H1 (cell line): ENCODE measurements around the gene NDUFS4. TPM values are rescaled to one million over a fixed set of nuclear protein-coding genes. Genes with fewer than 3 reads are reported as not detected.

Experiments used
- EZH2 ChIP-seq: fragments of 200-600 bp; sonication (generic); IDR thresholded peaks from 2 replicates; pipeline ENCODE4 v1.7.1; 2012; ENCODE audit warnings: low read depth, mild to moderate bottlenecking, moderate library complexity, low read length, inconsistent platforms; ENCODE audit not compliant: severe bottlenecking
- POLR2A ChIP-seq, 2 experiments: IDR thresholded peaks; 1 replicate in 1 of 2; 2 replicates in 1 of 2; pipeline ENCODE4 v1.6.1; 2011; ENCODE audit warnings: low read depth in 2 of 2, low read length in 2 of 2, mild to moderate bottlenecking in 2 of 2; ENCODE audit errors: control extremely low read depth in 1 of 2
- polyA plus RNA-seq, 7 experiments: library from polyadenylated mRNA; depleted of rRNA in 3 of 7; stranded (reverse) in 5 of 7; unstranded in 2 of 7; fragments of >200 nt in 5 of 7; fragments of 200-250 nt in 2 of 7; gene quantifications; 1 replicate in 5 of 7; 2 replicates in 1 of 7; 4 replicates in 1 of 7; pipeline versions ENCODE4 v1.2.1 to v1.2.3, GENCODE V29; 2011 to 2013; ENCODE audit warnings: missing spikeins in 2 of 7, mixed read lengths in 2 of 7
- total RNA-seq: library from RNA; stranded (reverse); fragmentation: NEBNext Ultra II Directional; extraction: Animal tissue kit (Norgen Biotek cat#: 25700); gene quantifications from 2 replicates; pipeline ENCODE4 v1.2.1, GENCODE V29; 2021
- TF ChIP-seq, protein P1 (sequence below): fragments of 300-600 bp; sonication (generic); IDR thresholded peaks from 2 replicates; pipeline ENCODE4 v1.7.1; 2012; ENCODE audit warnings: low read length, moderate library complexity, mild to moderate bottlenecking, inconsistent platforms; ENCODE audit not compliant: insufficient replicate concordance
- TF ChIP-seq, protein P2 (sequence below): IDR thresholded peaks from 2 replicates; pipeline ENCODE4 v1.6.1; 2011; ENCODE audit warnings: low read depth, mild to moderate bottlenecking, low read length; ENCODE audit not compliant: insufficient read depth

NDUFS4 gene
- total and polyA plus RNA-seq, 2 of the 8 experiments (the other 6 are each of a cell fraction or from before 2014, with no cell fraction given): 74.6 to 75.9 TPM

DNA sequence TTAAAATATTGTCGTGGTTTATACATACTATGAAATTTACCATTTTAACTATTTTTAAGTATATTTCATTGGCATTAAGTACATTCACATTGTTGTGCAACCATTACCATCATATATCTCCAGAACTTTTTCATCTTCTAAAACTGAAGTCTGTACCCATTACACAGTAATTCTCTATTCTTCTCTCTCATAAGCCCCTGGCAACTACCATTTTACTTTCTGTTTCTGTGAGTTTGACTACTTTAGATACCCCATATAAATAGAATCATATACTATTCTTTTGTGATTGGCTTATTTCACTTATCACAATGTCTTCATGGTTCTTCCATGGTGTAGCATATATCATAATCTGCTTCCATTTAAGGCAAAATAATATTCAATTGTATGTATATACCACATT lies 30.3 kb downstream of the NDUFS4 start (continued):
- TF ChIP-seq, protein P1, sequence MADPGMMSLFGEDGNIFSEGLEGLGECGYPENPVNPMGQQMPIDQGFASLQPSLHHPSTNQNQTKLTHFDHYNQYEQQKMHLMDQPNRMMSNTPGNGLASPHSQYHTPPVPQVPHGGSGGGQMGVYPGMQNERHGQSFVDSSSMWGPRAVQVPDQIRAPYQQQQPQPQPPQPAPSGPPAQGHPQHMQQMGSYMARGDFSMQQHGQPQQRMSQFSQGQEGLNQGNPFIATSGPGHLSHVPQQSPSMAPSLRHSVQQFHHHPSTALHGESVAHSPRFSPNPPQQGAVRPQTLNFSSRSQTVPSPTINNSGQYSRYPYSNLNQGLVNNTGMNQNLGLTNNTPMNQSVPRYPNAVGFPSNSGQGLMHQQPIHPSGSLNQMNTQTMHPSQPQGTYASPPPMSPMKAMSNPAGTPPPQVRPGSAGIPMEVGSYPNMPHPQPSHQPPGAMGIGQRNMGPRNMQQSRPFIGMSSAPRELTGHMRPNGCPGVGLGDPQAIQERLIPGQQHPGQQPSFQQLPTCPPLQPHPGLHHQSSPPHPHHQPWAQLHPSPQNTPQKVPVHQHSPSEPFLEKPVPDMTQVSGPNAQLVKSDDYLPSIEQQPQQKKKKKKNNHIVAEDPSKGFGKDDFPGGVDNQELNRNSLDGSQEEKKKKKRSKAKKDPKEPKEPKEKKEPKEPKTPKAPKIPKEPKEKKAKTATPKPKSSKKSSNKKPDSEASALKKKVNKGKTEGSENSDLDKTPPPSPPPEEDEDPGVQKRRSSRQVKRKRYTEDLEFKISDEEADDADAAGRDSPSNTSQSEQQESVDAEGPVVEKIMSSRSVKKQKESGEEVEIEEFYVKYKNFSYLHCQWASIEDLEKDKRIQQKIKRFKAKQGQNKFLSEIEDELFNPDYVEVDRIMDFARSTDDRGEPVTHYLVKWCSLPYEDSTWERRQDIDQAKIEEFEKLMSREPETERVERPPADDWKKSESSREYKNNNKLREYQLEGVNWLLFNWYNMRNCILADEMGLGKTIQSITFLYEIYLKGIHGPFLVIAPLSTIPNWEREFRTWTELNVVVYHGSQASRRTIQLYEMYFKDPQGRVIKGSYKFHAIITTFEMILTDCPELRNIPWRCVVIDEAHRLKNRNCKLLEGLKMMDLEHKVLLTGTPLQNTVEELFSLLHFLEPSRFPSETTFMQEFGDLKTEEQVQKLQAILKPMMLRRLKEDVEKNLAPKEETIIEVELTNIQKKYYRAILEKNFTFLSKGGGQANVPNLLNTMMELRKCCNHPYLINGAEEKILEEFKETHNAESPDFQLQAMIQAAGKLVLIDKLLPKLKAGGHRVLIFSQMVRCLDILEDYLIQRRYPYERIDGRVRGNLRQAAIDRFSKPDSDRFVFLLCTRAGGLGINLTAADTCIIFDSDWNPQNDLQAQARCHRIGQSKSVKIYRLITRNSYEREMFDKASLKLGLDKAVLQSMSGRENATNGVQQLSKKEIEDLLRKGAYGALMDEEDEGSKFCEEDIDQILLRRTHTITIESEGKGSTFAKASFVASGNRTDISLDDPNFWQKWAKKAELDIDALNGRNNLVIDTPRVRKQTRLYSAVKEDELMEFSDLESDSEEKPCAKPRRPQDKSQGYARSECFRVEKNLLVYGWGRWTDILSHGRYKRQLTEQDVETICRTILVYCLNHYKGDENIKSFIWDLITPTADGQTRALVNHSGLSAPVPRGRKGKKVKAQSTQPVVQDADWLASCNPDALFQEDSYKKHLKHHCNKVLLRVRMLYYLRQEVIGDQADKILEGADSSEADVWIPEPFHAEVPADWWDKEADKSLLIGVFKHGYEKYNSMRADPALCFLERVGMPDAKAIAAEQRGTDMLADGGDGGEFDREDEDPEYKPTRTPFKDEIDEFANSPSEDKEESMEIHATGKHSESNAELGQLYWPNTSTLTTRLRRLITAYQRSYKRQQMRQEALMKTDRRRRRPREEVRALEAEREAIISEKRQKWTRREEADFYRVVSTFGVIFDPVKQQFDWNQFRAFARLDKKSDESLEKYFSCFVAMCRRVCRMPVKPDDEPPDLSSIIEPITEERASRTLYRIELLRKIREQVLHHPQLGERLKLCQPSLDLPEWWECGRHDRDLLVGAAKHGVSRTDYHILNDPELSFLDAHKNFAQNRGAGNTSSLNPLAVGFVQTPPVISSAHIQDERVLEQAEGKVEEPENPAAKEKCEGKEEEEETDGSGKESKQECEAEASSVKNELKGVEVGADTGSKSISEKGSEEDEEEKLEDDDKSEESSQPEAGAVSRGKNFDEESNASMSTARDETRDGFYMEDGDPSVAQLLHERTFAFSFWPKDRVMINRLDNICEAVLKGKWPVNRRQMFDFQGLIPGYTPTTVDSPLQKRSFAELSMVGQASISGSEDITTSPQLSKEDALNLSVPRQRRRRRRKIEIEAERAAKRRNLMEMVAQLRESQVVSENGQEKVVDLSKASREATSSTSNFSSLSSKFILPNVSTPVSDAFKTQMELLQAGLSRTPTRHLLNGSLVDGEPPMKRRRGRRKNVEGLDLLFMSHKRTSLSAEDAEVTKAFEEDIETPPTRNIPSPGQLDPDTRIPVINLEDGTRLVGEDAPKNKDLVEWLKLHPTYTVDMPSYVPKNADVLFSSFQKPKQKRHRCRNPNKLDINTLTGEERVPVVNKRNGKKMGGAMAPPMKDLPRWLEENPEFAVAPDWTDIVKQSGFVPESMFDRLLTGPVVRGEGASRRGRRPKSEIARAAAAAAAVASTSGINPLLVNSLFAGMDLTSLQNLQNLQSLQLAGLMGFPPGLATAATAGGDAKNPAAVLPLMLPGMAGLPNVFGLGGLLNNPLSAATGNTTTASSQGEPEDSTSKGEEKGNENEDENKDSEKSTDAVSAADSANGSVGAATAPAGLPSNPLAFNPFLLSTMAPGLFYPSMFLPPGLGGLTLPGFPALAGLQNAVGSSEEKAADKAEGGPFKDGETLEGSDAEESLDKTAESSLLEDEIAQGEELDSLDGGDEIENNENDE: no peak
- TF ChIP-seq, protein P2, sequence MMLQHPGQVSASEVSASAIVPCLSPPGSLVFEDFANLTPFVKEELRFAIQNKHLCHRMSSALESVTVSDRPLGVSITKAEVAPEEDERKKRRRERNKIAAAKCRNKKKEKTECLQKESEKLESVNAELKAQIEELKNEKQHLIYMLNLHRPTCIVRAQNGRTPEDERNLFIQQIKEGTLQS: no peak
- TF ChIP-seq POLR2A (IDR thresholded peaks at IDR 0.05; ENCODE audit: control extremely low read depth in 1 of 2, low read depth in 2 of 2, low read length in 2 of 2) (no peak), EZH2 (no peak)
